SK-N-SH (cell line): ENCODE measurements around the gene ICA1. TPM values are rescaled to one million over a fixed set of nuclear protein-coding genes. Genes with fewer than 3 reads are reported as not detected.

ENCODE experiments used
- CTCF ChIA-PET: fragments of 300-600, 350-600 bp; formaldehyde crosslinking; extraction: SDS; loops from one replicate; lab custom pipeline; 2021; lab: Yijun Ruan, JAX
- POLR2A ChIA-PET: fragments of 350-600 bp; sonication (Branson Sonifier 250); formaldehyde crosslinking; extraction: SDS; loops from one replicate; lab custom pipeline; 2020; ENCODE audit warnings: antibody characterized with exemption, inconsistent platforms; lab: Yijun Ruan, JAX
- DNase-seq: peaks from one replicate; pipeline ENCODE4 v3.0.0; 2012
- H2AFZ ChIP-seq: fragments of 200-600 bp; sonication (generic); 2 replicates; pipeline ENCODE4 v1.8.1; 2016; ENCODE audit warnings: antibody characterized with exemption, mild to moderate bottlenecking, low read depth
- H3F3A ChIP-seq: fragments of 200-600 bp; sonication (generic); replicated peaks from 2 replicates; pipeline ENCODE3; 2016; ENCODE audit warnings: antibody characterized with exemption, mild to moderate bottlenecking; ENCODE audit not compliant: insufficient read depth
- H3K27ac ChIP-seq, 2 experiments: fragments of 200-500 bp in 1 of 2; fragments of 200-600 bp in 1 of 2; sonication (Bioruptor generic) in 1 of 2; sonication (generic), shearing (Covaris generic) in 1 of 2; 2 replicates each; pipeline versions ENCODE4 v1.5.1 to v1.6.1; 2014 to 2016; ENCODE audit warnings: low read depth in 2 of 2, inconsistent platforms in 1 of 2, low read length in 1 of 2, mild to moderate bottlenecking in 1 of 2, mixed read lengths in 1 of 2
- H3K27me3 ChIP-seq: fragments of 200-600 bp; sonication (generic), shearing (Covaris generic); 2 replicates; pipeline ENCODE4 v1.6.1; 2016; ENCODE audit warnings: mixed run types; ENCODE audit not compliant: insufficient read depth
- H3K36me3 ChIP-seq, 2 experiments: fragments of 200-500 bp in 1 of 2; fragments of 200-600 bp in 1 of 2; sonication (Bioruptor generic) in 1 of 2; sonication (generic) in 1 of 2; replicated peaks in 1 of 2; 2 replicates each; pipeline versions ENCODE3 to v1.5.1; 2014 to 2016; ENCODE audit warnings: low read length in 1 of 2, mild to moderate bottlenecking in 1 of 2; ENCODE audit not compliant: insufficient read depth in 2 of 2, control insufficient read depth in 1 of 2
- H3K4me1 ChIP-seq, 2 experiments: fragments of 200-500 bp in 1 of 2; fragments of 200-600 bp in 1 of 2; sonication (Bioruptor generic) in 1 of 2; sonication (generic), shearing (Covaris generic) in 1 of 2; 2 replicates each; pipeline versions ENCODE4 v1.5.1 to v1.6.1; 2014 to 2016; ENCODE audit warnings: low read depth in 1 of 2, low read length in 1 of 2, mixed run types in 1 of 2; ENCODE audit not compliant: insufficient read depth in 2 of 2, control insufficient read depth in 1 of 2
- H3K4me2 ChIP-seq: fragments of 200-600 bp; sonication (generic), shearing (Covaris generic); 2 replicates; pipeline ENCODE4 v1.6.1; 2017; ENCODE audit warnings: mixed run types
- H3K4me3 ChIP-seq, 2 experiments: fragments of 200-500 bp in 1 of 2; fragments of 200-600 bp in 1 of 2; sonication (Bioruptor generic) in 1 of 2; sonication (generic), shearing (Covaris generic) in 1 of 2; 2 replicates each; pipeline versions ENCODE4 v1.5.1 to v1.8.1; 2014 to 2016; ENCODE audit warnings: low read depth in 2 of 2, inconsistent platforms in 1 of 2, low read length in 1 of 2, mild to moderate bottlenecking in 1 of 2, mixed read lengths in 1 of 2, moderate library complexity in 1 of 2
- H3K79me2 ChIP-seq: fragments of 200-600 bp; sonication (generic); 2 replicates; pipeline ENCODE4 v1.8.1; 2017; ENCODE audit warnings: mild to moderate bottlenecking; ENCODE audit not compliant: insufficient read depth
- H3K9ac ChIP-seq: fragments of 200-600 bp; sonication (generic); 2 replicates; pipeline ENCODE4 v1.6.1; 2017; ENCODE audit warnings: mixed run types
- H3K9me2 ChIP-seq: fragments of 200-600 bp; sonication (generic); 2 replicates; pipeline ENCODE4 v1.6.1; 2017; ENCODE audit warnings: mixed run types
- H3K9me3 ChIP-seq: fragments of 200-600 bp; sonication (generic); 2 replicates; pipeline ENCODE4 v1.6.1; 2017; ENCODE audit warnings: mixed run types, mild to moderate bottlenecking, moderate library complexity
- H4K20me1 ChIP-seq: fragments of 200-600 bp; sonication (generic); 2 replicates; pipeline ENCODE4 v1.6.1; 2017; ENCODE audit warnings: mild to moderate bottlenecking, mixed run types; ENCODE audit not compliant: insufficient read depth
- CTCF ChIP-seq: fragments of 200-600 bp; sonication (generic); IDR thresholded peaks from 2 replicates; pipeline ENCODE4 v1.6.1; 2017; ENCODE audit warnings: antibody characterized with exemption, mild to moderate bottlenecking, moderate library complexity
- ELF1 ChIP-seq: IDR thresholded peaks from 2 replicates; pipeline ENCODE4 v1.4.0; 2012
- EP300 ChIP-seq, 2 experiments: IDR thresholded peaks; 2 replicates each; pipeline versions ENCODE4 v1.4.0 to v1.6.1; 2012; ENCODE audit warnings: borderline replicate concordance in 1 of 2, low read depth in 1 of 2, low read length in 1 of 2
- EZH2phosphoT487 ChIP-seq: fragments of 200-600 bp; sonication (generic); IDR thresholded peaks from 2 replicates; pipeline ENCODE4 v1.6.1; 2017; ENCODE audit warnings: low read depth, mixed run types, mild to moderate bottlenecking, antibody characterized with exemption, moderate library complexity, borderline replicate concordance
- FOSL2 ChIP-seq: IDR thresholded peaks from 2 replicates; pipeline ENCODE4 v1.4.0; 2012; ENCODE audit warnings: low read depth, mild to moderate bottlenecking, moderate library complexity, borderline replicate concordance
- GATA2 ChIP-seq: sonication (generic); formaldehyde crosslinking; IDR thresholded peaks from 2 replicates; pipeline ENCODE4 v1.5.0; 2020; ENCODE audit warnings: mild to moderate bottlenecking, missing genetic modification reagents
- IRF3 ChIP-seq: fragments of 150-350 bp; IDR thresholded peaks from 2 replicates; pipeline ENCODE4 v1.6.1; 2016; ENCODE audit warnings: mild to moderate bottlenecking, low read depth, low read length
- MEF2A ChIP-seq: IDR thresholded peaks from 2 replicates; pipeline ENCODE4 v1.4.0; 2012; ENCODE audit warnings: low read depth, borderline replicate concordance
- MXI1 ChIP-seq: IDR thresholded peaks from 2 replicates; pipeline ENCODE4 v1.6.1; 2012; ENCODE audit warnings: mild to moderate bottlenecking, low read depth, low read length, improper control_type of control experiment
- PBX3 ChIP-seq: IDR thresholded peaks from 2 replicates; pipeline ENCODE4; 2012
- POLR2AphosphoS5 ChIP-seq: IDR thresholded peaks from 2 replicates; pipeline ENCODE4 v1.6.1; 2012; ENCODE audit warnings: low read depth, low read length
- RAD21 ChIP-seq: IDR thresholded peaks from 2 replicates; pipeline ENCODE4 v1.6.1; 2012; ENCODE audit warnings: mild to moderate bottlenecking, low read length
- RCOR1 ChIP-seq: fragments of 150-350 bp; IDR thresholded peaks from 2 replicates; pipeline ENCODE4 v1.6.1; 2017; ENCODE audit warnings: antibody characterized with exemption, low read length
- RXRA ChIP-seq: IDR thresholded peaks from 2 replicates; pipeline ENCODE4 v1.4.0; 2012; ENCODE audit warnings: low read depth, mild to moderate bottlenecking, borderline replicate concordance
- SIN3A ChIP-seq: IDR thresholded peaks from 2 replicates; pipeline ENCODE4 v1.6.1; 2012; ENCODE audit warnings: low read depth, mild to moderate bottlenecking, low read length, moderate library complexity, borderline replicate concordance
- SMC3 ChIP-seq: IDR thresholded peaks from 2 replicates; pipeline ENCODE4 v1.6.1; 2012; ENCODE audit warnings: low read depth, low read length, improper control_type of control experiment
- TAF1 ChIP-seq: IDR thresholded peaks from 2 replicates; pipeline ENCODE4 v1.6.1; 2012; ENCODE audit warnings: low read depth, mild to moderate bottlenecking, low read length, moderate library complexity, borderline replicate concordance
- TEAD4 ChIP-seq: IDR thresholded peaks from 2 replicates; pipeline ENCODE4 v1.4.0; 2012; ENCODE audit warnings: mild to moderate bottlenecking, borderline replicate concordance; ENCODE audit not compliant: insufficient read depth
- YY1 ChIP-seq: IDR thresholded peaks from 2 replicates; pipeline ENCODE4 v1.4.0; 2012; ENCODE audit warnings: low read depth, mild to moderate bottlenecking
- WGBS: methylation state at CpG from one replicate; pipeline ENCODE4 v1.1.6; 2017; ENCODE audit warnings: low lambda C conversion rate; 5-methylcytosine and 5-hydroxymethylcytosine counted together
- polyA plus RNA-seq, 3 experiments: library from polyadenylated mRNA; depleted of rRNA; stranded (reverse); fragments of >200 nt; gene quantifications; 2 replicates each; pipeline ENCODE4 v1.2.3, GENCODE V29; 2012

ICA1 gene
- polyA plus RNA-seq, 1 of the 3 experiments (the other 2 are of a cell fraction), result 2.4 TPM

GRCh38 chr7:8068892-8069686 lies 192.9 kb downstream of the ICA1 start:
- no peak for DNase-seq
- H3K4me3 ChIP-seq, result no peak overlapping the region
- 90% methylated on average over 12 of the region's 12 CpGs for WGBS
- peaks cover 2 to 8% of the 10 kb centered on the region in 2 experiments; a peak in 3 of 4 replicates for H3K4me1 ChIP-seq
- peaks cover 3% of the 10 kb centered on the region; the same call in 1 of the 2 replicates for H4K20me1 ChIP-seq
- ChIA-PET POLR2A (no interaction called here), CTCF (interaction anchor here (0.9 kb wide), 1 partner anchor 17 kb away, joined by 3 read pairs; no protein-coding TSS in a partner anchor)
- no peak overlapping the region for H3K4me2 ChIP-seq
- no peaks in the 10 kb centered on the region; the same call in 1 of the 2 replicates for H3K9me2 ChIP-seq
- no peaks in the 10 kb centered on the region for H3K27me3 ChIP-seq
- no peaks in the 10 kb centered on the region for H3K79me2 ChIP-seq
- H3K36me3 ChIP-seq, result peaks cover 7 to 30% of the 10 kb centered on the region in 2 experiments
- H3K27ac ChIP-seq, result no peak overlapping the region; a peak in 1 of 4 replicates
- H3K9ac ChIP-seq, result no peak overlapping the region
- no peaks in the 10 kb centered on the region for H3K9me3 ChIP-seq
- TF ChIP-seq GATA2 (CRISPR knock-in tag) (no peak), FOSL2 (no peak), TAF1 (no peak), ELF1 (no peak), MEF2A (no peak), MXI1 (no peak), POLR2AphosphoS5 (no peak), YY1 (no peak), EP300 (IDR thresholded peaks at IDR 0.05; ENCODE audit: borderline replicate concordance in 1 of 2, low read depth in 1 of 2, low read length in 1 of 2) (no peak), EZH2phosphoT487 (no peak), RAD21 (no peak), TEAD4 (no peak)
- peaks cover 33% of the 10 kb centered on the region for H3F3A ChIP-seq
- no peak overlapping the region for H2AFZ ChIP-seq

- no peak overlapping the region; a peak in 1 of 4 replicates for H3K4me3 ChIP-seq
- no peaks in the 10 kb centered on the region for H3K9me3 ChIP-seq
- H4K20me1 ChIP-seq, result peaks cover 3% of the 10 kb centered on the region; the same call in 1 of the 2 replicates
- H3K36me3 ChIP-seq, result peaks cover 6 to 7% of the 10 kb centered on the region in 2 experiments
- H3K79me2 ChIP-seq, result no peaks in the 10 kb centered on the region
- no peaks in the 10 kb centered on the region for H3K9me2 ChIP-seq
- peak overlapping the region in 1 of 2 experiments; percentile 95; a peak in 2 of 4 replicates for H3K27ac ChIP-seq
- peak overlapping the region; percentile 50 for H3K9ac ChIP-seq
- ChIA-PET POLR2A (no interaction called here), CTCF (interaction anchor here (1.2 to 2.0 kb wide), 3 partner anchors 8 to 48 kb away, joined by 4 to 5 read pairs (median 4); no protein-coding TSS in a partner anchor)
- H3F3A ChIP-seq, result peaks cover 30% of the 10 kb centered on the region
- 39% methylated on average over 2 of the region's 2 CpGs for WGBS
- H3K4me2 ChIP-seq, result peak overlapping the region; percentile 32; the same call in 1 of the 2 replicates
- peaks cover 0 to 8% of the 10 kb centered on the region in 2 experiments; a peak in 2 of 4 replicates for H3K4me1 ChIP-seq
- H3K27me3 ChIP-seq, result no peaks in the 10 kb centered on the region
- H2AFZ ChIP-seq, result no peak overlapping the region
- no peak for DNase-seq
- TF ChIP-seq SIN3A (no peak), RAD21 (no peak), IRF3 (no peak), SMC3 (no peak), CTCF (no peak), MXI1 (no peak), GATA2 (CRISPR knock-in tag) (no peak), TAF1 (no peak), RCOR1 (no peak), RXRA (0 out of 2 replicates have a peak, but pooled peaks have one; percentile 6), PBX3 (peak; percentile 68), POLR2AphosphoS5 (no peak), MEF2A (peak; percentile 79), EZH2phosphoT487 (no peak)
Observed at GRCh38 chr7:8065356-8065813, 196.6 kb downstream of the ICA1 start.
